ENCODE measurements around the gene TMEM145.
A peak's percentile ranks its signal among the peaks of the same experiment; 100 is the strongest.
"Not testable (repeated sequence)": the region's sequence is repeated elsewhere in the genome, so short reads cannot be mapped to it uniquely, and the experiment has no call there.

TMEM145 gene

GRCh38 chr19:42313840-42314755, 989 bp downstream of the TMEM145 start:
- DNase-seq (ENCODE audit: extremely low read depth in 1 of 2, low read depth in 1 of 2): no peak

- no peak for DNase-seq (ENCODE audit: extremely low read depth in 1 of 2, low read depth in 1 of 2)
These were observed 1.9 kb downstream of the TMEM145 start for GRCh38 chr19:42315024-42315423.

DNA sequence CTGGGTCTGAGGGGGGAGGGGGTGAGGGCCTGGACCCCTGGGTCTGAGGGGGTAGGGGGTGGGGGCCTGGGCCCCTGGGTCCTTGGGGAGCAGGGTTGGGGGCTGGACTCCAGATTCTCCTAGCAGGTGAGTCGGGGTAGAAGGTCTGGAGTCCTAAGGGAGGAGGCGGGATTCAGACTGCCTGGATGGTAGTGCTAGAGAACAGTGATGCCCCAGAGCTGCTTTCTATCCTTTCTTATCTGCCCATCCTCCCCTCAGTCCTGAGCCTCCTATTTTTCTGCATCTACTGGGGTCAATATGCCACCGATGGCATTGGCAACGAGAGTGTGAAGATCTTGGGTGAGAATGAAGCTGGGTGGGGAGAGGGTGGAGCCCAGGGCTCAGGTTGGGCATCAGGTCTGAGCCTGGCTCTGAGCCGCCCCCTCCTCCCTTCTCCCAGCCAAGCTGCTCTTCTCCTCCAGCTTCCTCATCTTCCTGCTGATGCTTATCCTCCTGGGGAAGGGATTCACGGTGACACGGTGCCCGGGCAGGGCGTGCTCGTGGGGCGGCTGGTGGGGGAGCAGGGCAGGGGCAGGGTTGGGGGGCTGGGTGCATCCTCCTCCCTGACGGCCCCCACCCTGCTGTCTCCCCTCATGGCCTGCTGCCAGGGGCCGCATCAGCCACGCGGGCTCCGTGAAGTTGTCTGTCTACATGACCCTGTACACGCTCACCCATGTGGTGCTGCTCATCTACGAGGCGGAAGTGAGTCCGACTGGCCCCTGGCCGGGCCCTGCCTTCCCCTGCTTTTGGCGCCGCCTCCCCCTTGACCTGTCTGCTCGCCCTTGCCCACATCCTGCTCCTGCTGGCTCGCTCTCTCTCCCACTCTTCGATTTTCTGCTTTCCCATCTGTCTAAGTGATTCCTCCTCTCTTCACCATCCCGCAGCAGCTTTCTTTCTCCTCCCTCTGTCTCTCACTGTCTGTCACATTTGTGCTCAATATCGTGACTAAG, 3.4 kb downstream of the TMEM145 start:
- DNase-seq (ENCODE audit: extremely low read depth in 1 of 2, low read depth in 1 of 2): no peak

DNA sequence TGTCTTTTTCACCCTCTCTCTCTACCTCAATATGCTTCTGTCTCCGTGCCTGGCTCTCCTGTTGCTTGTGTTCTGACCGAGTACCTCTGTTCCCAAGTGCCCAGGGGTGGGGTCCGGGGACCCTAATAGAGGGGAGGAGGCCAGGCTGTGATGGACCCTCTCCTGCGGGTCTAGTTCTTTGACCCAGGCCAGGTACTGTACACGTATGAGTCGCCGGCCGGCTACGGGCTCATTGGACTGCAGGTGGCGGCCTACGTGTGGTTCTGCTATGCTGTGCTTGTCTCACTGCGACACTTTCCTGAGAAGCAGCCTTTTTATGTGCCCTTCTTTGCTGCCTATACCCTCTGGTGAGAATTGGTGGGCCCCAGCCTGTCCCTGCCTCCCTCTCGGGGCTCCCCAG, 4.4 kb downstream of the TMEM145 start:
- no peak for DNase-seq (ENCODE audit: extremely low read depth in 1 of 2, low read depth in 1 of 2)

GRCh38 chr19:42322305-42322704, 9.2 kb downstream of the TMEM145 start:
- DNase-seq (ENCODE audit: extremely low read depth in 1 of 2, low read depth in 1 of 2): no peak

DNA sequence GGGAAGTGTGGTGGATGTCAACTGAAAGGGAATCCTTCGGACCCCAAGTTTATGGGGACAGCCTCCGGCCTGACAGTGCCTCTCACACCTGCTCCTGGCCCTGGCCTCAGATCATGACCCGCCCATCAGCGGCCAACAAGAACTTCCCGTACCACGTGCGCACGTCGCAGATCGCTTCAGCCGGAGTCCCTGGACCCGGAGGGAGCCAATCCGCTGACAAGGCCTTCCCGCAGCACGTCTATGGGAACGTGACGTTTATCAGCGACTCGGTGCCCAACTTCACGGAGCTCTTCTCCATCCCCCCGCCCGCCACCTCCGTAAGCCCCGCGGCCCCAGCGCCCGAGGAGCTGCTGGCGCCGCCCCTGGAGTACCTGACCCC, 10.4 kb downstream of the TMEM145 start:
- no peak for DNase-seq (ENCODE audit: extremely low read depth in 1 of 2, low read depth in 1 of 2)

- DNase-seq (ENCODE audit: extremely low read depth in 1 of 2, low read depth in 1 of 2): no peak
These were observed 10.9 kb downstream of the TMEM145 start for GRCh38 chr19:42323852-42324654.

GRCh38 chr19:42324655-42325307, 11.7 kb downstream of the TMEM145 start:
- no peak for DNase-seq (ENCODE audit: extremely low read depth in 1 of 2, low read depth in 1 of 2)

- DNase-seq (ENCODE audit: extremely low read depth in 1 of 2, low read depth in 1 of 2): peak; percentile 96 to 97
These were observed 12.3 kb downstream of the TMEM145 start, which contains the start of gene MEGF8 for GRCh38 chr19:42325308-42325895. TSS of gene MEGF8 (plus strand) at chr19:42325635. CDS start at chr19:42326244, 609 bp downstream.

DNA sequence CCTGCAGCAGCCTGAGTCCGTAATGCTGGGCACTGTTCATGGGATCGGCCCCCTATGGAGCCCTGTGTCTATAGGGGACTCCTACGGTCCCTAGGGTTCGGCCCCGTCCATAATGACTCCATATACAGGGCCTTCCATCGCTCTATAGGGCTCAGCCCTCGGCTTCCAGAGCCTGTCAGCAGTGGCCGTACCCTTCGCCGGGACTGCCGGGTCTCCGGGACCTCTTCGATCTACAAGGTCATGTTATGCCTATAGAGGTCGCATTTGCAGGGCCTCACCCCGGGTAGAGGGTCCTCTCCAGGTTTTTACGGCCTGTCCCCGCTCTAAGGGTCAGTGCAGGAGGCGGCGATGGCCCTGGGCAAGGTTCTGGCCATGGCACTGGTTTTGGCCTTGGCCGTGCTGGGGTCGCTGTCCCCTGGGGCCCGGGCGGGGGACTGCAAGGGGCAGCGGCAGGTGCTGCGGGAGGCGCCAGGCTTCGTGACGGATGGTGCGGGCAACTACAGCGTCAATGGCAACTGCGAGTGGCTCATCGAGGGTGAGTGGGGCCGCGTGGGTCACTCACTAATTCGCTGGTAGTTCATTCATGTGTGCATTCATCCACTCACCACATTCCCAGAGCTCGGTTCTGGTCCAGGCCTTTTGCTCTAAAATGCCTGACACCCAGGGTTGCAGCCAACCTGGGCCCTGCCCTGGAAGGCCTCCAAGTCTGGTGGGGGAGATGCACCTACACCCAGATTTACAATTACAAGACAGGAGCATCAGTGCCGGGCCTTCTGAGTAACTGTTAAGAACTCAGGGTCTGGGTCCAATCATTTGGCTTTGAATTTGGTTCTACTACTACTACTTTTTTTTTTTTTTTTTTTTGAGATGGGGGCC, 13.0 kb downstream of the TMEM145 start:
- no peak for DNase-seq (ENCODE audit: extremely low read depth in 1 of 2, low read depth in 1 of 2)

- no peak for DNase-seq (ENCODE audit: extremely low read depth in 1 of 2, low read depth in 1 of 2)
These were observed 13.9 kb downstream of the TMEM145 start for GRCh38 chr19:42326969-42327368.

- DNase-seq (ENCODE audit: extremely low read depth in 1 of 2, low read depth in 1 of 2): no peak
These were observed 14.3 kb downstream of the TMEM145 start for GRCh38 chr19:42327381-42327780.

DNA sequence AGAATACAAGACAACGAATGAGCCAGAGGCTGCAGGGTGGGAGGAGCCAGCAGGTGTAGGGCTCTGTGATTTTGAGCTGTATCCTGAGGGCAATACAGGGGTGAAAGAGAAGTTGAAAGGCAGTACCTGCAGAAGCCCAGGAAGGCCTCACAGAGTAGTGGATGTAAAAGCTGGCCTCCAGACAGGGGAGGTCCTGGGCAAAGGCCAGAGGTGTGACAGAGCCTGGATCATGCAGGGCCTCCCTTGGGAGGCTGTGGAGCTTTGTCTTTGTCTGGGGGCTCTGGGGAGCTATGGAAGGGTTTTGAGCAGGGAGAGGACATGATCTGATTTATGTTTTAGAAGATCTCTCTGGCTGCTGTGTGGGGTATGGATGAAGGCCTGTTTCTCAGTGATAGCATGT, 15.0 kb downstream of the TMEM145 start:
- DNase-seq (ENCODE audit: extremely low read depth in 1 of 2, low read depth in 1 of 2): no peak

- DNase-seq (ENCODE audit: extremely low read depth in 1 of 2, low read depth in 1 of 2): no peak
These were observed 15.7 kb downstream of the TMEM145 start for GRCh38 chr19:42328854-42329253.

DNA sequence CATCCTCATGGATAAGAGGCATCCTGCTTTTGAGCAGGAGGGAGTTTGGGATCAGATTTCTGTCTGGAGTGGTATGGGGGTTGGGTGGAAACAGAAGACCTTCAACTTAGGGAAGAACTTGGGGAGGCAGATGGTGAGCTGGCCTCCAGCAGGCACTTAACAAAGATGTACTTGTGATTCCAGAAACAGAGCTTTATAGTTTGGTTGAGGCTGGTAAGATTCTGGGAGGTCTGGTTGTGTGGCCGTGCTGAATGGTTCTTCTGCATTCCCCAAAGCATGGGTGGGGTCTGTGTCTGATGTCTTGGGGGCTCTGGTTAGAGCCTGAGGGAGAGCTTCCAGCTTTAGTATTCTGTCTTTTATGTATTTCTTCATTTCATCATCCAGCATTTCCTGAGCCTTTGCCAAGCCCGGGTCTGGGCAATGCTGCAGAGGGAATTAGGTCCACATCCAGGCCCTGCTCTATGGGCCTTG, 17.2 kb downstream of the TMEM145 start:
- DNase-seq (ENCODE audit: extremely low read depth in 1 of 2, low read depth in 1 of 2): no peak

DNA sequence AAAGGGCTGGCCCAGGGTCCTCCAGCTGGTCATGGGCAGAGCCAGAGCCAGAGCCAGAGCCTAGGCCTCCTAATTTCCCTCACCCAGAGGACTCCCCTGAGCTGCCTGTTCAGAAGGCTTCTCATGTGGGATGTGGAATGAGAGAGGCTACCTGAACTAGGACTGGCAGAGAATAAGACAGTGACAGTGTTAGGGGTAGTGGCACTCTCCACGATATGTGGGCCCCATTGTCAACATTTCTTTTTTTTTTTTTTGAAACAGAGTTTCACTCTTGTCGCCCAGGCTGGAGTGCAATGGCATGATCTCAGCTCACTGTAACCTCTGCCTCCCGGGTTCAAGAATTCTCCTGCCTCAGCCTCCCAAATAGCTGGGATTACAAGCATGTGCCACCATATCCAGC, 18.2 kb downstream of the TMEM145 start:
- not testable (repeated sequence) for DNase-seq (ENCODE audit: extremely low read depth in 1 of 2, low read depth in 1 of 2)

DNA sequence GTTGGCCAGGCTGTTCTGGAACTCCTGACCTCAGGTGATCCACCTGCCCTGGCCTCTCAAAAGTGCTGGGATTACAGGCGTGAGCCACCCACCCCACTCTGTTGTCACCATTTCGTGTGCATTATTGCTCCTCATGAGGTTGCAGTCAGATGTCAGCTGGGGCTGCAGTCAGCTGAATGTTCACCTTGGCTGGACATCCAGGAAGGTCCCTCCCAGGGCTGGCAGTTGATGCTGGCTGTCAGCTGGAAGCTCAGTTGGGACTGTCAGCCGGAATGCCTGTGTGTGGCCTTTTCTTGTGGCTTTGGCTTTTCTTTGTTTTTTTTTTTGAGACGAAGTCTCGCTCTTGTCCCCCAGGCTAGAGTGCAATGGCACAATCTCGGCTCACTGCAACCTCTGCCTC, 18.9 kb downstream of the TMEM145 start:
- DNase-seq (ENCODE audit: extremely low read depth in 1 of 2, low read depth in 1 of 2): no peak

GRCh38 chr19:42333018-42333417, 19.9 kb downstream of the TMEM145 start:
- no peak for DNase-seq (ENCODE audit: extremely low read depth in 1 of 2, low read depth in 1 of 2)

All from activated CD8-positive, alpha-beta memory T cell treated with anti-CD3 and anti-CD28 coated beads for 1 hour (primary cell).